HT1080 (cell line): ENCODE results near the gene CENPP. TPM values are rescaled to one million over a fixed set of nuclear protein-coding genes. Genes with fewer than 3 reads are reported as not detected.
A peak's percentile ranks its signal among the peaks of the same experiment; 100 is the strongest.
"Not testable (repeated sequence)": the region's sequence is repeated elsewhere in the genome, so short reads cannot be mapped to it uniquely, and the experiment has no call there.

Source experiments
- DNase-seq: peaks from one replicate; pipeline ENCODE4 v3.0.0-alpha.2; 2015; ENCODE audit warnings: low read depth
- total RNA-seq: library from RNA; depleted of rRNA; stranded (reverse); fragments of >200 nt; shearing (Covaris generic); gene quantifications from 2 replicates; pipeline ENCODE4 v1.2.3, GENCODE V29; 2014

CENPP gene
- total RNA-seq, 1 experiment from 2014 or later, result 16.0 TPM

DNA sequence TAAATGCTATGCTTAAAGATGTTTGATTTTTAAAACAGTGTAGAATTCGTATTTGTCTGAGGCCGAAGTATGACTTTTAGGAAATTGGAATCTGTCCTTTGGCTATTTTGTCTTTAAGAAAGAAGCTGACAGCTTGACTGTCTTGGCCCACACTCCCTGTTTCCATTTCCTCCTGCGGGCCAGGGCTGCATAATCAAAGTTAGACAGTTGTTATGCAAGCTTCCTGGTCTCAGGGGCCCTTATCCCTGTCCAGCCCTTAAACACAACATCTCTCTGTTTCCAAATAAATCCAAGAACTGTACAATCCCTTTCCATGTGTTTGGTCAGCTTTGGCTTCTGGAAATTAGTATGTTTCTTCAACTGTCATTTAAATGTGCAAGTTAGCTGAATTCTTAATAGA is 264.6 kb downstream of the CENPP start:
- no peak for DNase-seq

DNA sequence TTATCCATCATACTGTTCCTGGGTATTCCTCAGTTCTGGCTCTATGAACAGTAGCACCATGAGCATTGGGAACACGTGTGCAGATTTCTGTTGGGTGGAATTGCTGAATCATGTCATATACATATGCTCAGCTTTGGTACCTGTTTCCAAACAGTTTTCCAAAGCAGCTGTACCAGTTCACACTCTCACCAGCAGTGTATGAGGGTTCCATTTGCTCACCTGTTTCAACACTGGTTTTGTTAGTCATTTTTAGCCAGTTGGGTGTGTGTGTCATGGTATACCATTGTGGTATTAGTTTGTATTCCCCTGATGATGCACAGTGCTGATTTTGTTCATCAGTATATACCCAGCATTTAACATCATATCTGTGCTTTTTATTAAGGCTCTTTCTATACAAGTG is 266.8 kb downstream of the CENPP start:
- DNase-seq, result no peak

DNA sequence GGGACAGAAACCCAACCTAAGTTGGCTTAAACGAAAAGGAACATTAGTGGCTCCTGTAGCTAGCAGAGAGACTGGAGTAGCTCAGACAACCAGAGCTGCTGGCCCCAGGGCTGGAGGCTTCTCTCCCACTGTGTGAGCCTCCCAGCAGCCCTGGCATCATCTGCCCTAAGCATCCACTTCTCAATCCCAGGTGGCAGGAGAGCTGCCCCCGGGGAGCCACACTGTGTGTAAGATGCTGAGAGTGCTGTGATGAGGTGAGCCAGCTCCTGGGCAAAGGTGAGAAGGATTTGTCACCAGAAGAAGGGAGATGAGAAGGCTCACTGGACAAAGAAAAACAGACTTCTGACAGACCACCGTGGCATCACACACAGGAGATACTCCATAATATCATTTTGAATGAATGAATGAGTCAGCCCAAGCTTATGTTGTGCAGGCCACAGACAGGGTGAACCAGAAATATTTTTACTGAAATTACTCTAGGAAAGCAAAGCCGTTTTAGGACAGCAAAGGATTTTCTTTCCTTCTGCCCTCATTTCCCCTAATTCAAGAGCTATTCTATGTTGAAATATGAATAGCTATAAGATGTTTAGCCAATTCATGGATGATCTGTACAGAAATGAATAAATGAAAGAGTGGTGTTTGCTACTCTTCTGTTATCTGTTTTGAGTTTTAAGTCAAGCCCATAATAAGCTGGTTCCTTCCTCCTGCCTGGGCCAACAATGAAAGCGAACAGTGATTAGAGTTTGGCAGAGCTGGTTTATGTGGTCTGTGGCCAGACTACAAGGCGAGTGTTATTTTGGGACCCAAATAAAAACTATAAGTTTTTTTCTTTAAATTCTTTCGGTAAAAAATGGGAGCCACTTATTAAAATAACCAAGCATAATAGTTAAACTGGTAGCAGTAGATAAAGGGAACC is 267.5 kb downstream of the CENPP start:
- no peak for DNase-seq

DNA sequence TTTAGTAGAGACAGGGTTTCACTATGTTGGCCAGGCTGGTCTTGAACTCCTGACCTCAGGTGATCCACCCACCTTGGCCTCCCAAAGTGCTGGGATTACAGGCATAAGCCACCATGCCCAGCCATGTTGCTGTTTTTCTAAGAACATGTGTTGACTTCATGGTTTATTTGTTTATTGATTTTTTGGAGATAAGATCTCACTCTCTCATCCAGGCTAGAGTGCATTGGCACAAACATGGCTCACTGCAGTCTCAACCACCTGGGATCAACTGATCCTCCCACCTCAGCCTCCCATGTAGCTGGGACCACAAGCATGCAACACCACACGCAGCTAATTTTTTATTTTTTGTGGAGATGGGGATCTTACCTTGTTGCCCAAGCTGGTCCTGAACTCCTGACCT is 269.3 kb downstream of the CENPP start:
- not testable (repeated sequence) for DNase-seq

DNA sequence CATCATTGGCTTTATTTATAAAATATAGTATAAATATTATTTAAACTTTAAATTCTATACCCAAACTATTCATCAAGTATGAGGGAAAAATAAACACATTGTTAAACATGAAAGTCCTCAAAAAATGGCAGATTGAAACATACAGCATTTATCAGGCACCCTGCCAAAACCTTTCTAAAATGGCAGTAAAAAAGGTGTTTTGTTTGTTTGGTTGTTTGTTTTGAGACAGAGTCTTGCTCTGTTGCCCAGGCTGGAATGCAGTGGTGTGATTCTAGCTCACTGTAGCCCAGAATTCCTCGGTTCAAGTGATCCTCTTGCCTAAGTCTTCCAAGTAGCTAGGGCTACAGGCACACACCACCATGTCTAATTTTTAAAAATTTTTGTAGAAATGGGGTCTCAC is 270.2 kb downstream of the CENPP start:
- DNase-seq, result no peak

DNA sequence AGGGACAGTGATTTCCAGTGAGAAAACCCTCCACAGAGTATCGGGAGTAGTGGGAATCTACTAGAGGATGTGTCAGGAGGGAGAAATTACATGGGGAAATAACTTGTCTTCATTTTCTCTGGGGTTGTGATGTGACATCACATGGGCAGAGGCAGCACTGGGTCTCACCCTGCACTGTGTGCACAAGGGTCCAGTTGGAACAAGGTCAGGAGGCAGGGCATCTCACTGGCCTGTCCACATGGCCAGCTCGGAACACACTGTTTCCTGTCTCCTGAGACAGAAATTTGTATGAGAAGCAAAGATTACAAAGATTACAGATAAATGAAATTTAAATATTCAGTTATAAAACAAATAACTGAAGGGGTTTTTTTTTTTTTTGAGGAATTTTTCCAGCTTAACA is 272.6 kb downstream of the CENPP start:
- DNase-seq, result no peak

DNA sequence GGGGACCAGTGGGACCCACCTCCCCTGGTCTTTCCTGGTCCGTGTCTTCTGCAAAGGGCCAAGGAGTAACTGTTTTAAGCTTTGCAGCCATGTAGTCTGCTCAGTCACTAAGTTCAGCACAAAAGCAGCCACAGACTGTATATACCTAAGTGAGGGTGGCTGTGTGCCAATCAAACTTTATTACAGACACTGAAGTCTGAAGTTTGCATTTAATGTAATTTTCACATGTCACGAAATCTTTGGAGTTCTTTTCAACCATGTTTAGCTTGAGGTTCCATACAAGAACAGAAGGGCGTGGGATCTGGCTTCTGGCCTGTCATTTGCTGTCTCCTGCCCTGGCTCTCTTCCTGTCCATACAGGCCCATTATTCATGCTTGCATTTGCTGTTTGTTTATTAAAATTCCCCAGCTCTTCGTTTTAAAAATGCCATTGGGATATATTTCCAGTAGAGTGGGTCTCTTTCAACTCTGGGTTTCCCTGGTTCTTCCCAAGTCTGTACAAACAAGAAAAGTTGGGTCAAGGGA is 274.2 kb downstream of the CENPP start:
- no peak for DNase-seq

DNA sequence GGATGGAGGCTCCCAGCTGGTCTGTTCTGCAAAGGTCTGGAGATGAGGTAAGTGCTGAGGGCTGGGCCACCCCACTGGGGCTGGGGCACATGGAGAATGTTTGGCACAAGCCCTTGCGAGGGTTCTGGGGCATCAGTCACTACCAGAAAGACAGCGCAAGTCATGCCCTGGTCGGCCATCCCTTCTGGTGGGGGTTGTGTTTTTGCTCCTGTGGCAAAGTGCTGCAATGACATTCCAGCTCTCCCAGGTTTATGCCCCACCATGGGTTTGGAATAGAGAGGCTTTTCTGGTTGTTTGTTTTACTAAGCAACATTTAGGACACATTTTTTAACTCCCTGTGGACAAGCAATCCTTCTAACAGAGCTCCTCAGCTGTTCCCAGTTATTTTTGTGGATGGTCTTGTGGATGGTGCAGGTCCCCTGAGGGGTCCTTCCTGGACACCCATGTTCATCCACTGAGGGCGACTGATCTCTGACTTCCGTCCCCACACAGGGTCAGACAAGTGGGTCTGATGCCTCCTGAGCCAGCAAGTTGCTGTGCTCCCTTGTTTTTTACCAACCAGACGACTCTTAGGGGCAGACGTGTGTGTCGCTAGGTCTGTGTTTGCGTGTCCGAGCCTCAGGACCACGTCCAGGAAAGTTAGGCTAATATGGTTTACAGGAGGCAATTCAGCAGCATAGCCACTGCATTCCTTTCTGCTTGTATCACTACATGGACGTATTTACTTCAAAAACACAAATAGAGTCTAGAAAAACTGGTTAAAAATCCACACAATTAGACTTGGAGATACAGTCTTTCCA is 274.9 kb downstream of the CENPP start:
- DNase-seq, result no peak

DNA sequence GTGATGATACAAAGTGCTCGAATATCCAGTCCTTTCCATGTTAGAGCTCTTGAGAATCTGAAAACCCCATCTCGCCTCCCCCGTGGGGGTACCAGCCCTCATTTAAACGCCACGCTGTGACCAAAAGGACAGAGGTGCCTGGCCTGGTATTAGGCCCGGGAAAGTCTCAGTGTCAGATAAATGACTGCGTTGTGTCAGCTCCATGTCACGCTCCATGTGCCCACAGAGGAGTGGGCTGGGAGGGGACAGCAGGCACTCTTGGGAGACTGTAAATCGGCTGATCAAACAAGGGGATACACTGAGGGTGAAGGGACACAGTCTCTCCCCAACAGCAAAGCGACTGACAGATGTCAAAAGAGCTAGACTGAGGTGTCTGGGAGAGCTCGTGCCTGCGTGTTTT is 275.7 kb downstream of the CENPP start:
- no peak for DNase-seq

DNA sequence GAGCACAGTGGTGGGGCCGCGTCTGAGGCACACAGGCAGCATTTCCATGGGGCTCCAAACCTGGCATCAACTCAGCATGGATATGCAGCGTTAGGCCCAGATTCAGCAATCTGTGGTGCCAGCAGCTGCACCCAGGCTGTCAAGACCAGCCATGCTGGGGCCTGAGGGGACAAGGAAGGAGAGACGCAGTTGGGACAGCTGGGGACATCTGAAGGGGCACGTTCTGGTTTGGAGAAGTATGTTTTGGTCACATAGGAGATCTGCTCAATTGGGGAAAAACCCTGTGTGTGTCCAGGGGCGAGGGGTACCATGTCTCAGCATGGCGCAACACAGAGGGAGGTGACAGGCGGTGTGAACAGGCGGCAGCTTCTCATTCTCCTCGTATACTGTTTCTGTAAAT is 276.7 kb downstream of the CENPP start:
- no peak for DNase-seq

DNA sequence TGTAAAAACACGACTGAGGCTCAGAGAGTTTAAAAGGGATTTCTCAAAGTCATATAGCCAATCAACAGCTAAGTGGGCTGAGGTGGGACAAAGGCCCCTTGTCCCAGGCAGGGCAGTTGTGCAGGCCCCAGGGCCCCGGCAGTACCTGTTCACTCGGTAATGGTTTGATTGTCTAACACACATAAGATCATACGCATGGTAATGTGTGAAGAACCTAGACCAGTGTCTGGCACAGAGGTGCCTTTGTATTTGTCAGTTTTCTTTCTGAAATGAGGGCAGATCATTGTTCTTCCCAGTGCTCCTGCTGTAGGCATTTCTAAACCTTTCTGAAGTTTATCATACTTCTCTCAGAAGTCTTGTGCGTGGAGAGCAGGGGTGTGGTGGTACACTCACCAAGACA is 277.3 kb downstream of the CENPP start:
- no peak for DNase-seq

DNA sequence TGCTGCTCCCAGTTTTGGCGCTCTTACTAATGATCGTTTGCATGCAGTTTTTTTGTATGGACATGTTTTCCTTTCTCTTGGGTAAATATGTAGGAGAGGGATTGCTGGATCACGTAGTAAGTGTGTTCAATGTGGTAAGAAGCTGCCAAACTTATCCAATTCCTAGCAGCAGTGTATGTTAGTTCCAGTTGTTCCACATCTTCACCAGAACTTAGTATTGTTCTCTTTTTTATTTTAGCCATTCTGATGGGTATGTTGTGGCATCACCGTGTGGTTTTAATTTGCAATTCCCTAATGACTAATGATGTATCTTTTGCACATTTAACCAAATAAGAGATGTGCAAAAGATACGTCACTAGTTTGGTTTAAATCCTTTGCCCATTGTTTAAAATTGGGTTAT is 278.2 kb downstream of the CENPP start:
- DNase-seq, result no peak

DNA sequence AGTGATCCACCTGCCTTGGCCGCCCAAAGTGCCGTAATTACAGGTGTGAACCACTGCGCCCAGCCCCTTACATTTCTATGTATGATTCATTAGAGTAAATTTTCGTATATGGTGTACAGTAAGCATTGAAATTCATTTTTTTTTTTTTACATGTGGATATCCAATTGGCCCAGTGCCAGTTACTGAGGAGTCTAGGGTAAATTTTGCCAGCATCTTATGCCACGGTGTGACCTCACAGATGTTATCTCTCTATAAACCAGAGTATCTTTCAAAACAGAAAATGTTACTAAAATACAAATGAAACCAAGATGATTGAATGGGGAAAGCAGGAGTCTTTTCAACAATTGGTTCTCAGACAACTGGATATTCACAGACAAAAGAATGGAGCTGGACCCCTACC is 279.5 kb downstream of the CENPP start:
- no peak for DNase-seq

DNA sequence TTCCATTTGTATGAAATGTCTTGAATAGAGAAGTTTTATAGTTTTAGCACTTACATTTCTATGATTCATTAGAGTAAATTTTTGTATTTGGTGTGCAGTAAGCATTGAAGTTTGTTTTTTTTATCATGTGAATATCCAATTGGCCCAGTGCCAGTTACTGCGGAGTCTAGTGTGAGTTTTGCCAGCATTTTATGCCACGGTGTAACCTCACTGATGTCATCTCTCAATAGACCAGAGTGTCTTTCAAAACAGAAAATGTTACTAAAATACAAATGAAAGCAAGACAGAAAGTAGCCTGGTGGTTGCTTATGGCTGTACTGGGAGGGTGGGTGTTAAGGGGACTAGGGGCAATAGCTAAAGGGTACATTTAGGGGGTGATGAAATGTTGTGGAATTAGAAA is 281.3 kb downstream of the CENPP start:
- DNase-seq, result no peak

DNA sequence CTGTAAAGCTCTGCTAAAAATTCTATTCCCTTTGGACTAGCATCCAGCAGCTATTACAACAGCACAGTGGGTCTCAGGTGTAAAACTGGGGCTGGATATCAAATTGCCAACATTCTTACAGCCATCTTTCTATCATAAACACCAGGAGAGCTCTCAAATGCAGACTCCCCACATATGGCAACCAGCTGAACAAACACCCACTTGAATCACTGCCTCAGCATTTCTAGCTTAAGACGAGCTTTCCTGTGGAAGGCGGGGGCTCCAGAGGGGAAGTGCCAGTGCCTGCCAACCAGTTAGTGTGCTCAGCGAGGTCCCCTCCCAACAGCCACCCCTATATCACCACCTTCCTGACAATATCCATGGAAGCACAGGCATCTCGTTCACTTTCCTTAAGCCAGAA is 282.0 kb downstream of the CENPP start:
- DNase-seq, result peak; percentile 27

DNA sequence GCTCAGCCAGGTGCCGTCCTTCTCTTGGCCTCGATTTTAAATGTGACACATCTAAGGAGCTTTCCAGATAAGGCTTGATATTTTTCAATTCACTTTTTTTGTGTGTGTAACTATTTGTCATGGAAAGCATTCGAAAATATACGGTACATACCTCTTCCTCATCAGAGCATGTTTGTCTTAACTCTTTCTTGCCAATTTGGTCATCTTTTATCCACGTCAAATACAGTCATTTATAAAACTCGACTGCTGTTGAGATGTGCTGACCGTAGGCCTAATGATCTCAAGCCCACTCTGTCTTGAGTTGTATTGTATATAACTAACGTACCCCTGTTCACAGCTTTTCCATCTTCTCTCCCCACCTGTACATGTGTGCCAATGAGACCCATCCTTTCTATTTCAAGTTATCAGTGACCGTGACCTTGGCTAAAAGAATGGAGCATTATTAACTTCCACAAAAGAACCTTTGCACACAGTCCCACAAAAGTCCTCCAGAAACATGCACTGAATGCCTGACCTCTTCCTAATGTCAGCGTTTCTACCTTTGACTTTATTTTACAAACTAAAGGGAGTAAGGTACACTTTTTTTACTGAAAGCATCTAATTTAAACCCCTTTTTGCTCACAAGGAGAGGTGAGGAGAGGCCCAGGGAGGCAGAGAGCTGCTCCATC is 282.6 kb downstream of the CENPP start:
- DNase-seq, result no peak

DNA sequence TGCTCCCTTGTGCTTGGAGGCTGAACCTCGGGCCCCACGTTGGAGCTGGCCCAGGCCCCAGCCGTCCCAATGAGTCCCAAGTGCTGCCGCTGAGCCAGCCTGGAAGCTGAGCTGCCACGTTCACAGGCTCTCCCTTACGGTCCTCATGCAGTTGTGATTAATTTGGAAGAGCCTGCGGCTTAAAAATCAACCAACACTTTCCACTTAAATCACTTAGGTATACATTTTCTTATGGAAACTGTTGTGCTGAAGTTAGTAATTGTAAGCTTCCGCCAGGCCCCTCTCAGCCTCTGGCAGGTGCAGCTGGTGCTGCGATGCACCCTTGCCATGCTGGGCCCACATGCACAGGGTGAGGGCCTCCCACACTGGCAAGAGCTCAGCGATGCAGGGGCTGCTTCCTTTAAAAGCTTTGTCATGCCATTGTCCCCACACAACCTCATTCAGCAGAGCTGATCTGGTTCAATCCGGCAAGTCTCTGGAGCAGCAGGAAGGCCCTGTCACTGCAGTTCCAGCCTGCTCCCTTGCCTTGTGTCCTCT is 283.2 kb downstream of the CENPP start:
- no peak for DNase-seq

DNA sequence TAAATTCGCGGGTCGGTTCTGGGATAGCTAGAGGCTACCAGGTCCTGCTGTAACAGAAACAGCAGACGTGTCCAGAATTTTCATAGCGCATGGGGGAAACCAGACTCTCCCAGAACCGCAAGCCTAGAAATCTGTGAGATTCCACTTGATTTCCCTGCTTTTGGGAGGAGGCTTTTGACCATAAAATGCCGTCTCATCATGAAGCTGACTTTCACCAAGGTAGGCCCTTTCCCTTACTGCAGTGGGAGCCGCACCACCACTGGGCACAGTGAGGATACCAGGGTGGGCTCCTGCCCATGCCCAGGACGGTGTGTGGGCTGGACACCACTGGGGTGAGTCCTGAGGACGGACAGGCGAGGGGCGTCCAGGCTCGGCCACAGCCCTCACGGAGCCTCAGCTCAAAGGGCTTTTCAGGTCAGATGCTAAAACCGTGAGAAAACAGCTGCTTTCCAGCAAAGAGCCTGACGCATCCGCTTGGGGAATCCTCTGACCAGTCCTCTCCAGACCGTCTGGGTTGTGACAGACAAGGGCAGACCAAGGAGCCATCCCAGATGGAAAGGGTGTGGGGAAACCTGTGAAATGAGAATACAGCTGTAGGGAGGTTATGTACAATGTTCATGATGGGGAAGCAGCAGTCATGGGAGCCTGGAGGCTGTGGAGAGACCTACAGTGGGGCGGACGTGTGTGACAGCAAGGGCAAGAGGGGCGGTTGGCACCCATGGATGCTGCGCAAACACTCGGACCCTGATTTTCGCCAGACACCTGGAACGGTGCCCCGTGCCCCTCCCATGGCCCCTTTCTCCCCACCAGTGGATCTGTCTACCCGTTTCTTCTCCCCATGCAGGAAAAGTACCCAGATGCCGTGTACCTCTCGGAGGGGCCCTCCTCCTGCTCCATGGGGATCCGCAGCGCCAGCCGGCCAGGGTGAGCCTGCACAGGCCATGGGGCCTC is 285.0 kb downstream of the CENPP start:
- no peak for DNase-seq

DNA sequence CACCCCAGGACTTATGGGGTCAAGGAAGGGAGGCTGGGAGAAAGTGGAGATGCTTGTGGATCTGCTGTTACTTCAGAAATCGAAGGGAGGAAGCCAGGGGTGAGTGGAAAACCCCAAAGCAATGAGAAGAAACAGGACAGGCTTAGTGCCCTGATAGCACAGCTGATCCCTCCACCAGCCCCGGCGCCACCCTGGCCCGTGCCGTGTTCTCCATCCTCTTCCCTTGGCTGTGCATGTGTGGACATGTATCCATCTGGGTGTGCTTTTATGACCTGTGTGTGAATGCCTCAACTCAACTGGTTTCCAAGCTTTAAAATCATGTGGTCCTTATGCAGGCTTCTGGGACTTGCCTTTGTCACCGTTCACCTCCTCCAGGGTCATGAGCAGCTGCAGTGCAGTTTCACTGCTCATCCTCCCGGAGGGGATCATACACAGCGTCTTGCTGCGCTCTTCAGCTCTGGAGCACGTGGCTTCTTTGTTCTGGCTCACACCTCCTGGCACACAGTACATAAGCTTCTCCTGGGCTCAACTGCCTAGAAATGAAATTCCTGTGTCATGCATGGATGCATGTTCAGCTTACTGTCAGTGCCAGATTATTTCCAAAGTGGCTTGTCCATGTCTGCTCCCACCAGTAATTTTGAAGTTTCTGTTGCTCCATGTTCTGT is 286.0 kb downstream of the CENPP start:
- DNase-seq, result no peak

DNA sequence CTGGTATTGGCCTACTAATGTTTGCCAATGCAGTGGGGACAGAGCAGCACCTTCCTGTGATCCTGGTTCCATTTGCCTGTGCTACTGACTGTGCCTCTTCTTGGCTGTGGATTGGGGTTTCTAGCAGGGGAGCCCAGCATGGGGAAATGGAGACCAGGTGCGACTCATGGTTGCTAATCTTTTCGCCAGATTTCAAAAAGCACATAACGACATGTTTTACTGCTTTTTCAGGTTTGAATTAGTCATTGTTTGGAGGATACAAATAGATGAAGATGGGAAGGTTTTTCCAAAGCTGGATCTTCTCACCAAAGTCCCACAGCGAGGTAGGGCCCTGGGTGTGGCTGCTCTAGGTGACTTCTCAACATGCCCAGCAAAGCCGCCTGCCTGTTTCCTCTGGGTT is 286.5 kb downstream of the CENPP start:
- DNase-seq, result no peak
